Right lobe of liver (tissue), 4 donors: ENCODE results near the gene DTL.
A peak's percentile ranks its signal among the peaks of the same experiment; 100 is the strongest.

Experiments used
- POLR2A ChIP-seq: fragments of 450-650 bp; IDR thresholded peaks from one replicate; pipeline ENCODE4 v1.6.1; 2017; ENCODE audit warnings: antibody characterized with exemption, mild to moderate bottlenecking
- TF ChIP-seq, protein P1 (sequence below), 4 donors: fragments of 200-600 bp in 3 of 4; fragments of 450-650 bp in 1 of 4; IDR thresholded peaks; one replicate each; pipeline versions ENCODE4 v1.5.1 to v1.8.0; 2016 to 2022; ENCODE audit warnings: antibody characterized with exemption in 4 of 4, mild to moderate bottlenecking in 2 of 4
- donor health status: DM: no; HTN: no; CAD: no.
- donor health status: DM: no; HTN: no; CAD: no.
- donor health status: DM: no; HTN: yes; CAD: no.

GRCh38 chr1:212138457-212138856, 102.9 kb downstream of the DTL start:
- TF ChIP-seq, protein P1, sequence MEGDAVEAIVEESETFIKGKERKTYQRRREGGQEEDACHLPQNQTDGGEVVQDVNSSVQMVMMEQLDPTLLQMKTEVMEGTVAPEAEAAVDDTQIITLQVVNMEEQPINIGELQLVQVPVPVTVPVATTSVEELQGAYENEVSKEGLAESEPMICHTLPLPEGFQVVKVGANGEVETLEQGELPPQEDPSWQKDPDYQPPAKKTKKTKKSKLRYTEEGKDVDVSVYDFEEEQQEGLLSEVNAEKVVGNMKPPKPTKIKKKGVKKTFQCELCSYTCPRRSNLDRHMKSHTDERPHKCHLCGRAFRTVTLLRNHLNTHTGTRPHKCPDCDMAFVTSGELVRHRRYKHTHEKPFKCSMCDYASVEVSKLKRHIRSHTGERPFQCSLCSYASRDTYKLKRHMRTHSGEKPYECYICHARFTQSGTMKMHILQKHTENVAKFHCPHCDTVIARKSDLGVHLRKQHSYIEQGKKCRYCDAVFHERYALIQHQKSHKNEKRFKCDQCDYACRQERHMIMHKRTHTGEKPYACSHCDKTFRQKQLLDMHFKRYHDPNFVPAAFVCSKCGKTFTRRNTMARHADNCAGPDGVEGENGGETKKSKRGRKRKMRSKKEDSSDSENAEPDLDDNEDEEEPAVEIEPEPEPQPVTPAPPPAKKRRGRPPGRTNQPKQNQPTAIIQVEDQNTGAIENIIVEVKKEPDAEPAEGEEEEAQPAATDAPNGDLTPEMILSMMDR (IDR thresholded peaks at IDR 0.05): peak in 1 of 4 donors; percentile 9
- TF ChIP-seq POLR2A: no peak
